Cerebellar nuclear complex (tissue), 1 donor: ENCODE results near the gene FAM181A.

Experiments
- DNase-seq, 2 experiments: peaks; one replicate each; lab custom pipeline; 2025; lab: John Stamatoyannopoulos, UW

The FAM181A gene

DNA sequence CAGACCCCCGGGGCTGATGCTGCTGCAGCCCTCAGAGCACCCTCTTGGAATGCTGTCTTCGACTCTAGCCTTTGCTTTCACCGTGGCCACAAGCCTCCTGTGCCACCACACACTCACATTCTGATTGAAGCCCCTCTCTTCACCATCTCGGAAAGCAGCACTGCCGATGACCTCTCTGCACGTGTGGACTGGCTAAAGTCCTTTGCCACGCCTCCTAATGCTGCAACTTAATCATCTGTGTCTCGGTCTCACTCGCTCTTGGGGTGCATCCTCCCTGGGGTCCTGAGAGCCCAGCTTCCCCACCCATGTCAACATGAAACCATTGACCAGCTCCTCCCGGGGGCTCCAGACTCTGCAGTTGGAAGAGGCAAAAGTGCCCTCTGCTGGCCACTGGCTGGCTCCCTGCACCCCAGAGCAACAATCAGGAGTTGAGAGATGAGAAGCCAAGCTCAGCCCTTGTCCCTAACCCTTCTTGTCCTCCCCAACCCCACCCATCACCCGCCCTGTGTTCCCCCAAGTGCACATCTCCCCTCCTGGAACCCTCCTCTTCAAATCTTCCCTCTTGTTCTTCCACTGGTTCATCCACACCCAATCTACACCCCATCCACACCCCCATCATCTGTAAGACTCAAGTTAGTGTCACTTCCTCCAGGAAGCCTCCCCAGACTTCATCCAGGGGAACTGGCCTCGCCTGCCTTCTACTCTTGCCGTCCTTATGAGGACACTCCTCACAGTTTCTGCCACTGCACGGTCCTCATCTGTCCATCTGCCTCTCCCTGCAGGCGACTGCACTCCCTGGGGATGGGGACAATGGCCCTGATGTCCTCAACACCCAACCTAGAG lies 23.6 kb upstream of the FAM181A start:
- no peak for DNase-seq

- no peak for DNase-seq
Measured at GRCh38 chr14:93905623-93906022, 21.5 kb upstream of the FAM181A start.

- DNase-seq = no peak
Measured at GRCh38 chr14:93906341-93907329, 20.5 kb upstream of the FAM181A start.

- DNase-seq = no peak
Measured at GRCh38 chr14:93909429-93910128, 17.6 kb upstream of the FAM181A start.

DNA sequence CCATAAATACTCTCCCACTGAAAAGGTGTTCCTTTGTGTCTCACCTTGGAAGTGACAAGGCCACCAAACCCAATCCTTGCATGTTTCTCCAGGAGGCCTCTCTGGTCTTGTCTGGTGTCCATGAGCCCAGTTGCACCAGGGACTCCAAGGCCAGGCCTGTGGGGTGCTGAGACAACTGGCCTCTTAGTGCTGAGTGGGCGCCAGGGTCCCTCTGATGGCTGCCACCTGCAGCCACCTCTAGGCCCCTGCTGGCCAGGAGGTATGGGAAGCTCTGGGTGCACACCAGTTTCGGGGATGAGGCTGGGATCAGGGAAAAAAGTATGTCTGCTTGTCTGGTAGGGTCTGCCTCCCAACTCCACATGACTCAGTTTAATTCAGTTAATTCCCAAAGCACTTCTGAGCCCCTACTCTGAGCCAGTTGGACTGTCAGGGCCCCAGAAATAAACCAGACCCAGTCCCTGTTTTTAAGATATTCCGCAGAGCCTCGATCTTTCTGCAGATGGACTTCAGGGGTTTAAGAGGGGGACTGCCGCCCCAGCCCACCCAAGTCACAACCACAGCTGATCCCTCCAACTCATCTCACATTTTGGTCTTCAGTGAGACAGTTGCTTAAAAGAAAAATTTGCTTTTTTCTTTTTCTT lies 15.0 kb upstream of the FAM181A start:
- no peak for DNase-seq

- no peak for DNase-seq
Measured at GRCh38 chr14:93912782-93913181, 14.4 kb upstream of the FAM181A start.

GRCh38 chr14:93914278-93914677 lies 12.9 kb upstream of the FAM181A start:
- DNase-seq = no peak

- no peak for DNase-seq
Measured at GRCh38 chr14:93915070-93915705, 12.0 kb upstream of the FAM181A start.

DNA sequence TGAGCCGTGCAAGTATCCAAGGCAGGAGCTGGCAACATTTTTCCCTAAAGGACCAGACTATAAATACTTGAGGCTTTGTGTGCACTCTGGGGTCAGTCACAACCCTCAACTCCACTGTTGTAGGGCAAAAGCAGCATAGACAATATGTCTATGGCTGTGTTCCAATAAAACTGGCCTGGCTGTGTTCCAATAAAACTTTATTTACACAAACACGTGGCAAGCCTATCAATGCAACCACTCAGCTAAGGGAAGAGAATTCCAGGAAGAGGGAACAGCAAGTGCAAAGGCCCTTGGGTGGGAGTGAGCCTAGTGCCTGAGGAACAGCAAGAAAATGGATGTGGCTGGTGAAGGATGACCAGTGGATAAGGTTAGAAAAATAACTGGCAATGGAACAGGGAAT lies 11.3 kb upstream of the FAM181A start:
- no peak for DNase-seq

GRCh38 chr14:93916498-93916897 lies 10.6 kb upstream of the FAM181A start:
- DNase-seq = no peak

DNA sequence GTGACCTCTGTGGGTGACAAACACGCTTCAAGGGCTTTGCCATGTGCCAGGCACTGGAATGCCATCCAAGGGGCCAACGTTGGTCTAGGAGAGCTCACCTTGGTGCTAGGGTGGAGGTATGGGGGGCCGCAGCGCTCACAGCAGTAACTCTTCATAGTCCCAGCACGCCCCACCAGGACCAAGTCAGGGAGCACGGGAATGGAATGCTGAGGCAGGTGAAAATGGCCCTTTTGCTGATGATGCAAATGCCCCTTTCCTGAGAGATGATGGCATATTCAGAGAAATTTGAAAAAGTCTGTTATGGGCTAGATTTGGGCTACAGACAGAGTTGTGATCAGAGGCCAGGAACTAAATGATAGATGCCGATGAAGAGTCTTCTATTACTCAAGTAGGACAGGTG lies 10.0 kb upstream of the FAM181A start:
- no peak for DNase-seq

- no peak for DNase-seq
Measured at GRCh38 chr14:93921001-93921806, 5.9 kb upstream of the FAM181A start.

DNA sequence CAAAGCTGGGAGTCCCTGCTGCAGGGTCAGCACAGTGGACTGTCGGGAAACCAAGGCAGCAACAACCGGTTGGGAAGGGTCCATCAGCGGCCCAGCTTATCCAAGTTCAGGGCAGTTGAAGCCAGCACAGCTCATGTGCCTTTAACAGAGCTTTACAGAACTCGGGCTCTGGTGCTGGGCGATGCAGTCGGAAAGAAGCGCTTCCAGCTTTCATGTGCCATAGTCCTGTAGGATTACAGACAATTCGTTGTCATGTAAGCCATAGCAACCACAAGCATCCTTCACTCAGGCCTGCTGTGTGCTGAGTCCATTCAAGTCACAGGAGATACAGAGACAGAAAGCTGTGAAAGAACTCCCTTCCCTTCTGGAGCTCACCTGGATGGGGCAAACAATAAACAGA lies 3.5 kb upstream of the FAM181A start:
- DNase-seq = no peak

DNA sequence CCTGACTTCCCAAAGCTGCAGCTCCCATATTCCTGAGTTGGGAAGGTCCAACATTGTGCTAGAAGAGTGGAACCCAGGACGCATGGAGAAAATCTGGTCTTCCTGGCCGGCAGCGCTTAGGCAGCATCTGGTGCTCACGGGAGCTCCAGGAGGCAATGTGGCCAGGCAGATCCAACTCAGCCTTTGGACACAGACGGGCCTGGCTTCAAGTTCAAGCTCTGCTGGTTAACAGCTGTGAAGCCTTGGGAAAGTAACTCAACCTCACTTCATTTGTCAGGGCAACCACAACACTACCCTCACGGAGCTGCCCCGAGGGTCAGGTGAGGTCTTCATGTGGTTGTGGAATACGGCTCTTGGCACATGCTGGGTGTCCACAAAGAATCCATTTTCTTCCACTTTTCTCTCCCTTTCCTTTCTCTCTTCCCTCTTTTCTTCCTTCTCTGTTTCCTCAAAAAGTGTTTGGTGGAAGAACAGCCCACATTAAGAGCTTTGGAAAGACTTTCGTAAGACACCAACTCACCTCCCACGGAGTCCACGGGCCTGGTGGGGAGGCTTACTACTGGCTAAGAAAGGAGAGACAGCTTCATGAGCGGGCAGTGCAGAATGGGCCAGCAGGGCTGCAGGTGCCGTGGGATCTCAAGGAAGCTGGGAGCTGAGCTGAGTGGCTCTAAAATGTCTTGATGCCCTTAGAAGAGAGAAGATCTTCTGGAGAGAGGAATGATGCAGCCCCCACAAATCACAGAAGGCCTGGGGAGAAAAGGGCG lies 2.4 kb upstream of the FAM181A start:
- DNase-seq = no peak

- no peak for DNase-seq
Measured at GRCh38 chr14:93925374-93925895, 1.7 kb upstream of the FAM181A start.

DNA sequence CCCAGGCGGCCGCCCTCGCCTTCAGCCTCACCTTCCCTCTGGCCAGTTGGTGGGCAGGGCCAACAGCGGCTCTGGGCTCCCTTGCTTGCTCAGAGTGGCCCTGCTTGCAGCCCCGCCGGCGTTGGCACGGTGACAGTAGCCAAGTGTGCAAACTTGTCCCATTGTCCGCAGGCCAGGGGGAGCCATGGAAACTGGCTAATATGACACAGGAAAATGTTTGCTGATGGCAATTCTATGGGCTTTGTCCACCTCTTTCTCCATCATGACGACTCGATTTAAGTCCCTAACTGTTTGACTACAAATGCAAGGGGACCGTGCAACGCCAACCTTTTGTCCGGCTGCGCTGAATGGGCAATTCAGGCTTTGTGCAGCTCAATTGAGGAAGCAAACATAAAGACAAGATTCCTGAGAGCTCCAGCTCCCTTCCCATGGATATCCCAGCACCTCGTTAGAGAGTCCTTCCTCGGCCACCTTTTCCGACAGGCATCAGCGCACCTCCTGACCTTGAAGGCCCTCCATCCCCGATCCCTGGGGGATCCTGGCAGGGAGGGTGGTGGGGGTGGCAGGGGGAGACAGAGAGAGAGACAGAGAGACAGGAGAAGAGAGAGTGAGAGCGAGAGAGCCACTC lies 785 bp upstream of the FAM181A start:
- no peak for DNase-seq

- no peak for DNase-seq
Measured at GRCh38 chr14:93927800-93928145, 629 bp downstream of the FAM181A start.

DNA sequence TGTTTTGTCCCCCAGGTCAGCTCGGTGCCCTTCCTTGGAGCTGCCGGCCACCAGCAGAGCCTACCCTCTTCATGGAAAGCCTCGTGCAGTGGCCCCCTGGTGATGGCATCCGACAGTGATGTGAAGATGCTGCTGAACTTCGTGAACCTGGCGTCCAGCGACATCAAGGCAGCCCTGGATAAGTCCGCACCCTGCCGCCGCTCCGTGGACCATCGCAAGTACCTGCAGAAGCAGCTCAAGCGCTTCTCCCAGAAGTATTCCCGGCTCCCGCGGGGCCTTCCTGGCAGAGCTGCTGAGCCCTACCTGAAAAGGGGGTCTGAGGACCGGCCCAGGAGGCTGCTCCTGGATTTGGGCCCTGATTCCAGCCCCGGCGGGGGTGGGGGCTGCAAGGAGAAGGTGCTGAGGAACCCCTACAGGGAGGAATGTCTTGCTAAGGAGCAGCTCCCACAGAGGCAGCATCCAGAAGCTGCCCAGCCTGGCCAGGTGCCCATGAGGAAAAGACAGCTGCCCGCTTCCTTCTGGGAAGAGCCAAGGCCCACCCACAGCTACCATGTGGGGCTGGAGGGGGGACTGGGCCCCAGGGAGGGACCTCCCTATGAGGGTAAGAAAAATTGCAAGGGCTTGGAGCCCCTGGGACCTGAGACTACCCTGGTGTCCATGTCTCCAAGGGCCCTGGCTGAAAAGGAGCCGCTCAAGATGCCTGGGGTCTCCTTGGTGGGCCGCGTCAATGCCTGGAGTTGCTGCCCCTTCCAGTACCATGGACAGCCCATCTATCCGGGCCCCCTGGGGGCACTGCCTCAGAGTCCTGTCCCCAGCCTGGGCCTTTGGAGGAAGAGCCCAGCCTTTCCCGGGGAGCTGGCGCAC lies 1.3 kb downstream of the FAM181A start:
- DNase-seq = no peak
